Esophagus (tissue), 2 donors: Measurements from ENCODE around the gene TMEM59. TPM values are rescaled to one million over a fixed set of nuclear protein-coding genes. Genes with fewer than 3 reads are reported as not detected.
A peak's percentile ranks its signal among the peaks of the same experiment; 100 is the strongest.
"Not testable (repeated sequence)": the region's sequence is repeated elsewhere in the genome, so short reads cannot be mapped to it uniquely, and the experiment has no call there.

ENCODE experiments used
- H3K27ac ChIP-seq, 2 donors: one replicate each; pipeline ENCODE4 v1.5.1; 2013; ENCODE audit warnings: low read depth in 2 of 2, mild to moderate bottlenecking in 2 of 2, inconsistent platforms in 1 of 2, low read length in 1 of 2, moderate library complexity in 1 of 2
- H3K27me3 ChIP-seq, 2 donors: one replicate each; pipeline ENCODE4 v1.6.1; 2013; ENCODE audit warnings: low read length in 2 of 2, control low read depth in 1 of 2, mild to moderate bottlenecking in 1 of 2; ENCODE audit not compliant: insufficient read depth in 2 of 2, control insufficient read depth in 1 of 2
- H3K36me3 ChIP-seq, 2 donors: one replicate each; pipeline ENCODE4 v1.6.1; 2013; ENCODE audit warnings: low read length in 1 of 2; ENCODE audit not compliant: control insufficient read depth in 2 of 2, insufficient read depth in 2 of 2
- H3K4me1 ChIP-seq, 2 donors: one replicate each; pipeline ENCODE4 v1.6.1; 2013; ENCODE audit warnings: low read length in 1 of 2; ENCODE audit not compliant: control insufficient read depth in 2 of 2, insufficient read depth in 2 of 2
- H3K4me3 ChIP-seq, 2 donors: one replicate each; pipeline ENCODE4 v1.5.1; 2013; ENCODE audit warnings: low read length in 2 of 2, mild to moderate bottlenecking in 2 of 2, low read depth in 1 of 2, moderate library complexity in 1 of 2
- H3K9me3 ChIP-seq, 2 donors: one replicate each; pipeline ENCODE4 v1.6.1; 2013; ENCODE audit warnings: mild to moderate bottlenecking in 2 of 2, low read depth in 1 of 2, low read length in 1 of 2, moderate library complexity in 1 of 2; ENCODE audit not compliant: control insufficient read depth in 2 of 2, insufficient read depth in 1 of 2
- WGBS, 2 donors: extraction: QIAGEN DNeasy Blood & Tissue Kit; methylation state at CpG; one replicate each; pipeline ENCODE4 v1.1.7; 2013; 5-methylcytosine and 5-hydroxymethylcytosine counted together
- polyA plus RNA-seq, 2 donors: library from polyadenylated mRNA; stranded (reverse); fragments of 200-250 nt; gene quantifications; one replicate each; pipeline ENCODE4 v1.2.3, GENCODE V29; 2013
- donor health status: healthy with polysubstance abuse.
- donor health status: Bipolar disorder and iron deficiency.

The TMEM59 gene
- polyA plus RNA-seq, 2 donors, result 127 to 210 TPM

GRCh38 chr1:53994516-53994915, 58.5 kb downstream of the TMEM59 start:
- not testable (repeated sequence) for H3K27me3 ChIP-seq
- 82 to 95% methylated on average over 2 of the region's 2 CpGs for WGBS, 2 donors

GRCh38 chr1:53992085-53992874, 60.7 kb downstream of the TMEM59 start:
- Histone ChIP-seq H3K36me3 (no peaks in the 10 kb centered on the region), H3K4me3 (no peak overlapping the region), H3K4me1 (no peaks in the 10 kb centered on the region), H3K27ac (no peak overlapping the region), H3K9me3 (no peaks in the 10 kb centered on the region), H3K27me3 (no peaks in the 10 kb centered on the region)
- WGBS, 2 donors, result 65 to 83% methylated on average over 4 of the region's 4 CpGs

More at GRCh38 chr1:53994516-53994915, 58.5 kb downstream of the TMEM59 start:
- not testable (repeated sequence) for H3K4me3 ChIP-seq, H3K27ac ChIP-seq, H3K9me3 ChIP-seq, H3K36me3 ChIP-seq, H3K4me1 ChIP-seq

GRCh38 chr1:53987880-53988279, 65.1 kb downstream of the TMEM59 start:
- WGBS, 2 donors, result 78 to 80% methylated on average over 2 of the region's 2 CpGs
- Histone ChIP-seq H3K4me1 (no peaks in the 10 kb centered on the region), H3K9me3 (no peaks in the 10 kb centered on the region), H3K36me3 (no peaks in the 10 kb centered on the region), H3K4me3 (no peak overlapping the region), H3K27me3 (no peaks in the 10 kb centered on the region), H3K27ac (no peak overlapping the region)

- Histone ChIP-seq H3K4me3 (no peak overlapping the region), H3K36me3 (no peaks in the 10 kb centered on the region), H3K9me3 (no peaks in the 10 kb centered on the region), H3K4me1 (no peaks in the 10 kb centered on the region), H3K27me3 (no peaks in the 10 kb centered on the region), H3K27ac (no peak overlapping the region)
- 85 to 92% methylated on average over 3 of the region's 3 CpGs for WGBS, 2 donors
These were observed 66.5 kb downstream of the TMEM59 start for GRCh38 chr1:53986458-53986857.

- H3K27me3 ChIP-seq, result no peaks in the 10 kb centered on the region
- no peak overlapping the region for H3K27ac ChIP-seq
- no peaks in the 10 kb centered on the region for H3K9me3 ChIP-seq
- H3K4me1 ChIP-seq, result no peaks in the 10 kb centered on the region
- H3K36me3 ChIP-seq, result no peaks in the 10 kb centered on the region
- H3K4me3 ChIP-seq, result no peak overlapping the region
These were observed 68.3 kb downstream of the TMEM59 start for GRCh38 chr1:53984726-53985125.

- Histone ChIP-seq H3K9me3 (no peaks in the 10 kb centered on the region), H3K4me1 (no peaks in the 10 kb centered on the region), H3K36me3 (no peaks in the 10 kb centered on the region), H3K4me3 (no peak overlapping the region), H3K27ac (peak overlapping the region; percentile 26 to 61), H3K27me3 (no peaks in the 10 kb centered on the region)
- 29 to 32% methylated on average over 4 of the region's 4 CpGs for WGBS, 2 donors
These were observed 70.3 kb downstream of the TMEM59 start for GRCh38 chr1:53982763-53983104.

- 38 to 46% methylated on average over 20 of the region's 20 CpGs for WGBS, 2 donors
- H3K4me3 ChIP-seq, result no peak overlapping the region
- no peaks in the 10 kb centered on the region for H3K27me3 ChIP-seq
- no peaks in the 10 kb centered on the region for H3K9me3 ChIP-seq
- H3K4me1 ChIP-seq, result no peaks in the 10 kb centered on the region
- peak overlapping the region; percentile 26 to 61 for H3K27ac ChIP-seq
- no peaks in the 10 kb centered on the region for H3K36me3 ChIP-seq
These were observed 70.8 kb downstream of the TMEM59 start for GRCh38 chr1:53982034-53982762.

GRCh38 chr1:53981220-53981619, 71.8 kb downstream of the TMEM59 start:
- Histone ChIP-seq H3K4me3 (no peak overlapping the region), H3K4me1 (no peaks in the 10 kb centered on the region), H3K27ac (peak overlapping the region in 1 of 2 donors; percentile 47), H3K27me3 (no peaks in the 10 kb centered on the region), H3K36me3 (no peaks in the 10 kb centered on the region), H3K9me3 (no peaks in the 10 kb centered on the region)
- WGBS, 2 donors, result 88 to 90% methylated on average over 6 of the region's 6 CpGs

GRCh38 chr1:53979712-53980450, 73.1 kb downstream of the TMEM59 start:
- WGBS, 2 donors, result 88 to 90% methylated on average over 13 of the region's 13 CpGs
- H3K27ac ChIP-seq, result no peak overlapping the region
- H3K9me3 ChIP-seq, result no peaks in the 10 kb centered on the region
- no peak overlapping the region for H3K4me3 ChIP-seq
- H3K27me3 ChIP-seq, result no peaks in the 10 kb centered on the region
- no peaks in the 10 kb centered on the region for H3K36me3 ChIP-seq
- no peaks in the 10 kb centered on the region for H3K4me1 ChIP-seq
